ENCODE measurements around the gene PRR23E.

GRCh38 chr3:127172781-127173515, 20.0 kb upstream of the PRR23E start:
- no peak for TF ChIP-seq CTCF (IDR thresholded peaks at IDR 0.05)
- no peak for TF ChIP-seq POLR2A (IDR thresholded peaks at IDR 0.05)
